Right lobe of liver (tissue), 6 donors: ENCODE data around the gene KAT6B. TPM values are rescaled to one million over a fixed set of nuclear protein-coding genes. Genes with fewer than 3 reads are reported as not detected.
A peak's percentile ranks its signal among the peaks of the same experiment; 100 is the strongest.

ENCODE experiments used
- ATAC-seq, 4 donors: fragments of 200-7000 bp; cut with Tn5 transposase; one replicate each; pipeline ENCODE4 v1.9.1; 2020; ENCODE audit warnings: mild to moderate bottlenecking in 4 of 4, moderate library complexity in 4 of 4
- DNase-seq, 3 donors: peaks; one replicate each; pipeline ENCODE4 v3.0.0-alpha.2; 2020
- H3K27ac ChIP-seq, 3 donors: fragments of 200-600 bp; one replicate each; pipeline ENCODE4 v1.8.0; 2022
- H3K27me3 ChIP-seq, 2 donors: fragments of 200-600 bp; one replicate each; pipeline ENCODE4 v1.8.0; 2022
- H3K36me3 ChIP-seq, 4 donors: fragments of 200-600 bp; sonication (generic) in 1 of 4; one replicate each; pipeline versions ENCODE4 v1.5.1 to v1.8.0; 2017 to 2022; ENCODE audit warnings: control low read depth in 1 of 4
- H3K4me1 ChIP-seq, 4 donors: fragments of 200-600 bp; sonication (generic) in 1 of 4; one replicate each; pipeline versions ENCODE4 v1.5.1 to v1.8.0; 2017 to 2022; ENCODE audit warnings: control low read depth in 1 of 4
- H3K4me3 ChIP-seq, 3 donors: fragments of 200-600 bp; one replicate each; pipeline ENCODE4 v1.8.0; 2022
- H3K9me3 ChIP-seq, 4 donors: fragments of 200-600 bp; sonication (generic) in 1 of 4; one replicate each; pipeline versions ENCODE4 v1.5.1 to v1.8.0; 2017 to 2022; ENCODE audit warnings: control low read depth in 1 of 4
- POLR2A ChIP-seq: fragments of 450-650 bp; IDR thresholded peaks from one replicate; pipeline ENCODE4 v1.6.1; 2017; ENCODE audit warnings: antibody characterized with exemption, mild to moderate bottlenecking
- WGBS: methylation state at CpG from one replicate; pipeline ENCODE4 v1.1.6; 2018; ENCODE audit warnings: low coverage, low lambda C conversion rate; ENCODE audit not compliant: insufficient coverage; ENCODE audit errors: missing lambda C conversion rate; 5-methylcytosine and 5-hydroxymethylcytosine counted together
- intact Hi-C, 2 donors: fragments of 100-400 bp; cut with DNase I; formaldehyde crosslinking; loops; one replicate each; pipeline versions ENCODE4 v1.11.2 to v1.14.1; 2022
- total RNA-seq, 6 experiments: library from RNA; depleted of rRNA in 2 of 6; stranded (reverse); fragments of >200 nt in 2 of 6; fragmentation: NEBNext Ultra II Directional in 3 of 6; extraction: Animal tissue kit (Norgen Biotek cat#: 25700) in 3 of 6; gene quantifications; one replicate each; pipeline versions ENCODE4 v1.1.0 to v1.2.4, GENCODE V29; 2016 to 2023
- TF ChIP-seq, protein P1 (sequence below), 4 donors: fragments of 200-600 bp in 3 of 4; fragments of 450-650 bp in 1 of 4; IDR thresholded peaks; one replicate each; pipeline versions ENCODE4 v1.5.1 to v1.8.0; 2016 to 2022; ENCODE audit warnings: antibody characterized with exemption in 4 of 4, mild to moderate bottlenecking in 2 of 4
- donor health status: DM: no; HTN: yes; CAD: no.
- donor health status: DM: no; HTN: no; CAD: no.
- donor health status: DM: no; HTN: no; CAD: no.
- donor health status: DM: no; HTN: yes; CAD: no.
- donor health status: DM: no; HTN: yes; CAD: no.

KAT6B gene
- total RNA-seq, 6 experiments from 2014 or later: 9.2 to 17.1 (median 10.3) TPM

DNA sequence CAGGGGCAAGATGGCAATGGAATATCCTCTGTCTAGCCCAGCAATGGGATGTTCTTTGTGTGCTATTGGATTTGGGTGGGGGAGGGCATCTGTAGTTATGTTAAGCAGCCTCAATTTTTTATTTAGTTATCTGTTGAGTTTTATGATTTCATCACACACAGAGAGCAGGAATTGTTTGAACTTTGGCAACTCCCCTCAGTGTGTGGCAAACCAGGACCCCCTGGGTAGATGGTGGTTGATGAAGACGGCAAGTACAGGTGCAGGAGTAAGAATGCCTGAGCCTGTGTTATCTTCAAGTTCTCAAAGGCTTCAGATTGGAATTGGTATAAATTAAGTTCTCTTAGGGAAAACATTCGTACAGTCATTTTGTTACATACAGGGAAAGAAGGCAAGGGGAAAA is 142.7 kb downstream of the KAT6B start:
- ATAC-seq (peak in 2 of 4 donors; percentile 13 to 33), DNase-seq (no peak)
- Histone ChIP-seq H3K4me3 (no peak overlapping the region), H3K36me3 (no peaks in the 10 kb centered on the region), H3K9me3 (no peaks in the 10 kb centered on the region), H3K27ac (no peak overlapping the region), H3K4me1 (peaks cover 0 to 25% (median 9%) of the 10 kb centered on the region in 4 donors), H3K27me3 (no peaks in the 10 kb centered on the region)
- WGBS: 94% methylated on average over 2 of the region's 2 CpGs
- TF ChIP-seq, protein P1, sequence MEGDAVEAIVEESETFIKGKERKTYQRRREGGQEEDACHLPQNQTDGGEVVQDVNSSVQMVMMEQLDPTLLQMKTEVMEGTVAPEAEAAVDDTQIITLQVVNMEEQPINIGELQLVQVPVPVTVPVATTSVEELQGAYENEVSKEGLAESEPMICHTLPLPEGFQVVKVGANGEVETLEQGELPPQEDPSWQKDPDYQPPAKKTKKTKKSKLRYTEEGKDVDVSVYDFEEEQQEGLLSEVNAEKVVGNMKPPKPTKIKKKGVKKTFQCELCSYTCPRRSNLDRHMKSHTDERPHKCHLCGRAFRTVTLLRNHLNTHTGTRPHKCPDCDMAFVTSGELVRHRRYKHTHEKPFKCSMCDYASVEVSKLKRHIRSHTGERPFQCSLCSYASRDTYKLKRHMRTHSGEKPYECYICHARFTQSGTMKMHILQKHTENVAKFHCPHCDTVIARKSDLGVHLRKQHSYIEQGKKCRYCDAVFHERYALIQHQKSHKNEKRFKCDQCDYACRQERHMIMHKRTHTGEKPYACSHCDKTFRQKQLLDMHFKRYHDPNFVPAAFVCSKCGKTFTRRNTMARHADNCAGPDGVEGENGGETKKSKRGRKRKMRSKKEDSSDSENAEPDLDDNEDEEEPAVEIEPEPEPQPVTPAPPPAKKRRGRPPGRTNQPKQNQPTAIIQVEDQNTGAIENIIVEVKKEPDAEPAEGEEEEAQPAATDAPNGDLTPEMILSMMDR (IDR thresholded peaks at IDR 0.05): no peak
- TF ChIP-seq POLR2A: no peak
- intact Hi-C loops: no loop called here

GRCh38 chr10:74969530-74969929 is 143.1 kb downstream of the KAT6B start:
- H3K4me3 ChIP-seq: no peak overlapping the region
- H3K27me3 ChIP-seq: no peaks in the 10 kb centered on the region
- peaks cover 0 to 27% (median 9%) of the 10 kb centered on the region in 4 donors for H3K4me1 ChIP-seq
- intact Hi-C loops: no loop called here
- H3K9me3 ChIP-seq: no peaks in the 10 kb centered on the region
- no peak overlapping the region for H3K27ac ChIP-seq
- DNase-seq (no peak), ATAC-seq (no peak)
- no peaks in the 10 kb centered on the region for H3K36me3 ChIP-seq
- TF ChIP-seq, protein P1 (IDR thresholded peaks at IDR 0.05): no peak
- TF ChIP-seq POLR2A: no peak
- 98% methylated on average over 4 of the region's 4 CpGs for WGBS

DNA sequence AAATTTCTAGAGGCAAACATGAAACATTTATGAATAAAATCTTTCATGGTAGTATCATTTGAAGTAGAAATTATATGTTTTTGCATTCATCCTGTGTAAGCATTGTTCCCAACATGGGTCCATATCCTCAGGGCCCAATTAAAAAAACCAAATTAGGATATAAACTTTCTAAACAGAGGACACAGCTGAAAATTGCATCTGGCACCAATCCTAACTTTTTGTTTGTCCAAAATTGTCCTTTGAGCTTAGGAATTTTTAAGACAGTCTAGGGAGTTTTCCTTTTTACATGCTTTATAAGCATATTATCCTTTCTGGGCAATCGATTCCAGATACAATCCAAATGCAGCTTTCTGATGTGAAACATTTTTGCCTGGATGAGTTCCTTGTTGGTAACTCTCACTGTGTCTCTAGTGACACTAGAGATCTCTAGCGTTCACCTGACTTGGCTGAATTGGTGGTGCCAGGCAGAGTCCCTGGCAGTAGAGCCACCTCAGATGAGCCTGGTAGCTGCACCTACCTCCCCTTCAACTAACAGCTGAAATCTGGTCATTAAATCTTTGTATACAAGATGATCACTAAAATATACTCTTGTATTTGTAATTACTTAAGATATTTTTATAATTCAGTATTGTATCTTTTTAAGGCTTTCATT is 147.5 kb downstream of the KAT6B start:
- ATAC-seq: peak in 3 of 4 donors; percentile 7 to 35 (median 23)
- no peak overlapping the region for H3K27ac ChIP-seq
- peaks cover 0 to 27% (median 8%) of the 10 kb centered on the region in 4 donors for H3K4me1 ChIP-seq
- H3K4me3 ChIP-seq: no peak overlapping the region
- no peak for DNase-seq
- TF ChIP-seq, protein P1 (IDR thresholded peaks at IDR 0.05): no peak
- no peak for TF ChIP-seq POLR2A
- intact Hi-C loops: no loop called here
- no peaks in the 10 kb centered on the region for H3K9me3 ChIP-seq
- no peaks in the 10 kb centered on the region for H3K27me3 ChIP-seq
- WGBS: 11% methylated on average over 2 of the region's 2 CpGs
- no peaks in the 10 kb centered on the region for H3K36me3 ChIP-seq

DNA sequence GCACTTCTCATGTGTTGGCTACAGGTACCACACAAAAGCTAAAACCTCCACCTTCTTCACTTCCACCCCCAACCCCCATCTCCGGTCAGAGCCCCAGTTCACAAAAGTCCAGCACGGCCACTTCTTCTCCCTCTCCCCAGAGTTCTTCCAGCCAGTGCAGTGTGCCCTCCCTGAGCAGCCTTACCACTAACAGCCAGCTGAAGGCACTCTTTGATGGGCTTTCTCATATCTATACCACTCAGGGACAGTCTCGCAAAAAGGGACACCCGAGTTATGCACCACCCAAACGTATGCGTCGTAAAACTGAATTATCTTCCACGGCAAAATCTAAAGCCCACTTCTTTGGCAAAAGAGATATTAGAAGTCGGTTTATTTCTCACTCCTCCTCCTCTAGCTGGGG is 149.4 kb downstream of the KAT6B start:
- H3K9me3 ChIP-seq: no peaks in the 10 kb centered on the region
- DNase-seq (no peak), ATAC-seq (no peak)
- H3K27me3 ChIP-seq: no peaks in the 10 kb centered on the region
- H3K36me3 ChIP-seq: no peaks in the 10 kb centered on the region
- 89% methylated on average over 9 of the region's 9 CpGs for WGBS
- H3K4me3 ChIP-seq: no peak overlapping the region
- peak overlapping the region in 1 of 3 donors; percentile 32 for H3K27ac ChIP-seq
- TF ChIP-seq POLR2A: no peak
- TF ChIP-seq, protein P1 (IDR thresholded peaks at IDR 0.05): no peak
- peaks cover 0 to 22% (median 4%) of the 10 kb centered on the region in 4 donors for H3K4me1 ChIP-seq
- intact Hi-C loops: no loop called here
